SK-N-MC (cell line): ENCODE measurements around the gene BARX1.

Experiments used
- DNase-seq: peaks from one replicate; pipeline ENCODE4 v3.0.0-alpha.2; 2011; ENCODE audit warnings: low read depth, low spot score
- H3K27ac ChIP-seq: fragments of 200-600 bp; sonication (generic); 2 replicates; pipeline ENCODE4 v1.5.1; 2016; ENCODE audit warnings: mixed run types
- H3K36me3 ChIP-seq: fragments of 200-600 bp; sonication (generic); 2 replicates; pipeline ENCODE4 v1.6.1; 2017; ENCODE audit warnings: antibody characterized with exemption, low read length, mixed read lengths; ENCODE audit not compliant: insufficient read depth
- H3K4me3 ChIP-seq: fragments of 200-600 bp; sonication (generic); 2 replicates; pipeline ENCODE4 v1.5.1; 2016
- H3K9ac ChIP-seq: fragments of 200-600 bp; sonication (generic); 2 replicates; pipeline ENCODE4 v1.8.0; 2017; ENCODE audit warnings: mixed run types, mixed read lengths; ENCODE audit not compliant: insufficient read length
- H3K9me3 ChIP-seq: fragments of 200-600 bp; sonication (generic); 2 replicates; pipeline ENCODE4 v1.6.1; 2017; ENCODE audit warnings: low read depth, mild to moderate bottlenecking, antibody characterized with exemption, low read length, moderate library complexity, mixed read lengths
- EZH2 ChIP-seq: fragments of 200-600 bp; sonication (generic); IDR thresholded peaks from one replicate; pipeline ENCODE4 v1.6.1; 2017; ENCODE audit warnings: antibody characterized with exemption
- FOXP2 ChIP-seq: optimal IDR thresholded peaks from 2 replicates; pipeline ENCODE3; 2011; ENCODE audit warnings: mild to moderate bottlenecking, moderate library complexity; ENCODE audit not compliant: insufficient read depth; ENCODE audit errors: extremely low read length, control extremely low read depth
- POLR2AphosphoS5 ChIP-seq: IDR thresholded peaks from 2 replicates; pipeline ENCODE4 v1.6.1; 2012; ENCODE audit warnings: mild to moderate bottlenecking, low read depth, low read length, borderline replicate concordance

BARX1 gene

DNA sequence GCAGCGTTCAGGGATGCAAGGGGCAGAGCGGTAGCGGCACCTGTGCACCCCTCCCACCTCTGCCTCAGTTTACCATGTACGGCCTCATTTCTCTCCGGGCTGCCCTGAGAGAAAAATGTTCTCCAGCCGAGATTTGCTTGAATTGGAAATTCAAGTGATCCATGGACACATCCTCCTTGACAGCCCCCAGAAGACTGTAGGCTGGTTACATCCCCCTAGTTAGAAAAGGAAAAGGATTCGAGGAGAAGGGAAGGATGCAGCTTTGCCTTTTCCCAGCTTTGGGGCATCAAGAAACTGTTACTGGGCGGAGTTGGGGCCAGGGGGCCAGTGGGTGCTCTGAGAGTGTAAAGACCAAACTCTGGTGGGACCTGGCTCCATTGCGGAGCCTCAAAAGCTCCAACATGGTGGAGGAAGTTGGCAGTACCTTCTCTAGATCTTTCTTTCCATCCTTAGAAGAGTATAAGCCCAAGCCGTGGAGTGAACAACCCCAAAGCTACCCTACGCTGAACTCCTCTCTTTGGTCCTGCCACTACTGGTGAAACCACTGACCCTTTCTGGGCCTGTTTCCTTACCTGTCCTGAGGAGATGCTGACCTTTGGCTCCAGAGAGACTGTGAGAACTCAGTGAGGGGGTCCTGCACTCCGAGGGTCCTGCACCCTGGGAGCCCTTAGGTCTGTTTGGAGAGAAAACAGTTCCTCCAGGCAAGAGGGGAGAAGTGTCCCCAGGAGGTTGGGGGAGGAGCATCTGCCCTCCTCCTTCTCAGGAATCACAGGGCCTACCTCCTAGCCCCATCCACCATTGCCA, 1.0 kb upstream of the BARX1 start:
- Histone ChIP-seq H3K4me3 (peak overlapping the region; percentile 76), H3K27ac (no peak overlapping the region), H3K9me3 (no peaks in the 10 kb centered on the region), H3K9ac (no peak overlapping the region), H3K36me3 (no peaks in the 10 kb centered on the region)
- no peak for DNase-seq
- TF ChIP-seq EZH2 (no peak), POLR2AphosphoS5 (no peak), FOXP2 (no peak)

DNA sequence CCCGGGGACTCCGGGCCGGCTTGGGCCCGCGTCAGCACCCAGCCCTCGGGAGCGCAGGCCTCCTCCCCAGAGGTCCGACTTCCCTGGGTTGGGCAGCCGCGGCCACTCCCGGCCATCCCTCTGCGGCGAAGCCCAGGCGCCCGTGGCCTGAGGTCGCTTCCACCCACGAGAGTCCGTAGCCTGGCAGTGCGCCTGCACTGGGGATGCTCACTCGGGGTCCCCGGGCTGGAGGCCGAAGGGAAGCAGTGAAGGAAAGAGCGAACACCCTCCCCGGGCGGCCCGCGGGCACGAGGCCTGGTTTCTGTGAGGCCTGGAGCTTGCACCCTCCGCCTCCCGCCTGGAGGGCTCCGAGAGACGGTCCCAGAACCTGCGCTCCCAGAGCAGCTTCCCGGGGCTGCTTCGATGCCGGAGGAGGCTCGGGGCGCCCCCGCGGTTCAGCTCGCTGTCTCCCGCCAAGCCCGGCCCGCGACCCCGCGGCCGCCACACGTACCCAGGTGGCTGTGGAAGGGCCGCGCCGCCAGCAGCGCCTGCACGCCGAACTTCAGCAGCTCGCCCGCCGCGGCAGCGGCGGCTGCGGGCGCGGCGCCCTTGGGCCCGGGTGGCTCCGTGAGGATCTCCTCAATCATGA, 607 bp downstream of the BARX1 start:
- no peak for DNase-seq
- Histone ChIP-seq H3K27ac (no peak overlapping the region), H3K4me3 (peak overlapping the region; percentile 65), H3K9me3 (no peaks in the 10 kb centered on the region), H3K36me3 (no peaks in the 10 kb centered on the region), H3K9ac (no peak overlapping the region)
- TF ChIP-seq EZH2 (no peak), FOXP2 (no peak), POLR2AphosphoS5 (no peak)

DNA sequence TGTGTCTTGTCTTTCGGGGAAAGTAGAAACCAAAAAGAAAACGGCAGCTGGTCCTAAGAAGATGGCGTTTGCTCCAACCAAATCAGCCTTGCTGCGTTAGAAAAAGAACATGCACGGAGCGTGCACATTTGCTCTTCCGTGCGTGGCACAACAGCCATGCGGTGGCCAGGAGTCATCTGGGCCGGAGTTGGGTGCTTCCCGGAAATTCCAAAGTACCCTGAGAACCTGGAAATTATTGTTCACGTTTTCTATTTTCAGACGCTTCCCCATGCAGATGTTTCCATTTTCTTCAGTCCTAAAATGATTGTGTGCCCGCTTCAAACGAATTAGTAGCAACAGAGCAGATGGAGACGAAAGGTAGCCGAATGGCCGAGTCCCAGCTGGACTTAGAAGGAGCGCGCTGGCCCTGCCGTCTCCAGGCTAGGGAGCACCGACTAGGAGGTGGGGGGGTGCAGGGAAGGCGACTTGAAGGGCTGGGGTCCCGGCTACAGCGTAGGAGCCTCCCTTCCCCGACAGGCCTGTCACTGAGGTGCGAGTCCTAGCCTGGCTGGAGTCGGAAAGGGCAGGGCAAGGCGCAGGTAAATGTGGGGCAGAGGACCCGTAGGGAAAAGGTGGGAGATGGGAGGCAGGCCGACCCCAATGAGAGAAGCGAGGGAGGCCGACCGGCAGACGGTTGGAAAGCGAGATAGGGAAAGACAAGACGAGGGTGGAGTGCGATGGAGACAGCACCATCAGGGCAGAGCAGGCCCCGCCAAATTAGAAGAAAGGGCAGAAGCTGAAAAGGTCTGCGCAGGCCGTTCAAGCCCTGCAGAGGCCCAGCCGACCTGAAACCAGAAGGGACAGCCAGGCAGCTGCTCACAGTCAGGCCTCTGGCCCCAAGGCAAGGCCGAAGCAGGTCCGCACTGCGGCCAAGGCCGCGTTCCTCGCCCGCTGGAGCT, 1.4 kb downstream of the BARX1 start:
- no peaks in the 10 kb centered on the region for H3K9me3 ChIP-seq
- H3K9ac ChIP-seq, result no peak overlapping the region
- DNase-seq, result no peak
- no peak for TF ChIP-seq FOXP2
- TF ChIP-seq EZH2, result no peak
- TF ChIP-seq POLR2AphosphoS5, result no peak
- H3K36me3 ChIP-seq, result no peaks in the 10 kb centered on the region
- H3K27ac ChIP-seq, result no peak overlapping the region
- peak overlapping the region; percentile 65 for H3K4me3 ChIP-seq

DNA sequence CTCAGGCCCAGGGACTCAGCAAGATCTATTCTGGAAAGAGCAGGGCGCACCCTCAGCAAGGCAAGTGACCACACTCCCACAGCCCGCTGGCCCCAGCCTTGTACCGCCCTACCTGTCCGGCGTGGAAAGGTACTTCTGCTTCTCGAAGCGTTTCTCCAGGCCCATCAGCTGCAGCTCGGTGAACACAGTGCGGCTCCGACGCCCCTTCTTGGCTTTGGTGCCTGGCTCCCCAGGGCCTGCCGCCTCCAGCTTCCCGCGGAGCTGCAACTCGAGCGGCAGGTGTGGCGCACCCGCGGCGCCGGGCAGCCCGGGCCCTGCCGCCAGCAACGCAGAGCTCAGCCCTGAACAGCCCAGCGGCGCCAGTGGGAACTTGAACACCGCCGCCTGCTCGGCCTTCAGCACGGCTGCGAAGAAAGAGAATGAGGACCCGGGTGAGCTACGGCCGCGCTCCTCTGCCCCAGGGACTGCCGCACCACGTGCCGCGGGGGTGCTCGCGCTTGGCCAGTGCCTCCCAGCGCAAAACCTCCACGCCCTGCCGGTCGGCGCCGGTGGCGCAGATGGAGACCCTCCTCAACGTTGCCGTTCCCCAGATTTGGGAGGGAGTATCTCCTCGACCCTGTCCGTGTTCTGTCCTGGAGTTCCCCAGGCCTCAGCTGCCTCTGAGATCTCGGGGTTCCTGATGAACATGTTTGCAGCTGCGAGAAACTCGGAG, 2.2 kb downstream of the BARX1 start:
- Histone ChIP-seq H3K9ac (no peak overlapping the region), H3K4me3 (no peak overlapping the region), H3K27ac (no peak overlapping the region), H3K9me3 (no peaks in the 10 kb centered on the region), H3K36me3 (no peaks in the 10 kb centered on the region)
- no peak for TF ChIP-seq EZH2
- no peak for TF ChIP-seq POLR2AphosphoS5
- TF ChIP-seq FOXP2, result no peak
- DNase-seq, result no peak

DNA sequence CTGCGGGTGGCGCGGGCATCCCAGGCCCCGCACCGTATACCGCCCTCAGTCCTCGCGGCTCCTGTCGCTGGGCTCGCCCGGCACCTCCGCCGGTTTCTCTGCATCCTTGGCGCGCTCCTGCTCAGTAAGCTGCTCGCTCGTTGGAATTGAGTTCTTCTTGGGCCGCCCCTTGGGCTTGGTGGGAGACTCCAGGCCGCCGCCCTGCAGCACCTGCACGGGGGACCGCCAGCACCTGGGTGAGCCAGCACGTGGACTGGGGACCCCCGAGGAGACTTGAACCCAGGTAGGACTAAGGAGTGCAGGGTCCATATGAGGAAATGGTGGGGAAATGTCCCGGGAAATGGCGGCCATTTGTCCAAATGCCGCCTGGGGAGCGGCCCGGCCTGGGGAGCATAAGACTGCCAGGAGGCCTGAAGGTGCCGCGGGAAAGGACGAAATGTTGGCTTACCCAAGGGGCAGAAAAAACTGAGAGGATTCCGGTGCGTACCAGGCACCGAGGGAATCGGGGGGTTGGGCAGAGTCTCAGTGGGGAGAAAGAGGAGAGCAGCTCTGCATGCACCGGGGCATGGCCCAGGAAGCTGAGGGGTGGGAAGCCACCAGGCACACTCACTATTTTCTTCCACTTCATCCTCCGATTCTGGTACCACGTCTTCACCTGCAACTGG, 2.9 kb downstream of the BARX1 start:
- no peak for TF ChIP-seq POLR2AphosphoS5
- no peak overlapping the region for H3K4me3 ChIP-seq
- H3K9ac ChIP-seq, result no peak overlapping the region
- no peak overlapping the region for H3K27ac ChIP-seq
- no peaks in the 10 kb centered on the region for H3K36me3 ChIP-seq
- DNase-seq, result no peak
- H3K9me3 ChIP-seq, result no peaks in the 10 kb centered on the region

DNA sequence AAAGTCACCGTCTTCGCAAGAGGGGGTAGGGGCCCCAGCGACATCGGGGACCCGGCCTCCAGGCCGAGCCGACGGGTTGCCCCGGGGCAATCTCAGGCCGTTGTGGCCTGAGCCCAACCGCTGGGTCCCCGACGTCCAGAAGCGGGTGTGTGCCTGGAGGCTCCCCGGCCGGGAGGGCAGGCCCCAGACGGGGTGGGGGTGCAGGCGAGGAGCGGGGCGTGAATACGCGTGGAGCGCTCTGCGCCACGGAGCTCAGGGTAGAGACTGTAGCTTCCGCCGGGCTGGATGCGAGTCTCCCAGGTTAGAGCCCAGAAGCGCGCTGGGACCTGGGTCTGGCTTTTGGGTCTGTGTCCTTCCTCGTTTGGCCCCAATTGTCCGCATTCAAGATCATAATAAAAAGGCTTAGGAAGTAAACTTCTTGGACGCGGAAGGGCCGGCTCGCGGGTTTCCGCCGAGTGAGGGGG, 3.5 kb downstream of the BARX1 start:
- Histone ChIP-seq H3K36me3 (no peaks in the 10 kb centered on the region), H3K27ac (no peak overlapping the region), H3K9me3 (no peaks in the 10 kb centered on the region), H3K9ac (no peak overlapping the region), H3K4me3 (peak overlapping the region; percentile 60)
- TF ChIP-seq POLR2AphosphoS5 (no peak), EZH2 (peak; percentile 25), FOXP2 (no peak)
- no peak for DNase-seq

DNA sequence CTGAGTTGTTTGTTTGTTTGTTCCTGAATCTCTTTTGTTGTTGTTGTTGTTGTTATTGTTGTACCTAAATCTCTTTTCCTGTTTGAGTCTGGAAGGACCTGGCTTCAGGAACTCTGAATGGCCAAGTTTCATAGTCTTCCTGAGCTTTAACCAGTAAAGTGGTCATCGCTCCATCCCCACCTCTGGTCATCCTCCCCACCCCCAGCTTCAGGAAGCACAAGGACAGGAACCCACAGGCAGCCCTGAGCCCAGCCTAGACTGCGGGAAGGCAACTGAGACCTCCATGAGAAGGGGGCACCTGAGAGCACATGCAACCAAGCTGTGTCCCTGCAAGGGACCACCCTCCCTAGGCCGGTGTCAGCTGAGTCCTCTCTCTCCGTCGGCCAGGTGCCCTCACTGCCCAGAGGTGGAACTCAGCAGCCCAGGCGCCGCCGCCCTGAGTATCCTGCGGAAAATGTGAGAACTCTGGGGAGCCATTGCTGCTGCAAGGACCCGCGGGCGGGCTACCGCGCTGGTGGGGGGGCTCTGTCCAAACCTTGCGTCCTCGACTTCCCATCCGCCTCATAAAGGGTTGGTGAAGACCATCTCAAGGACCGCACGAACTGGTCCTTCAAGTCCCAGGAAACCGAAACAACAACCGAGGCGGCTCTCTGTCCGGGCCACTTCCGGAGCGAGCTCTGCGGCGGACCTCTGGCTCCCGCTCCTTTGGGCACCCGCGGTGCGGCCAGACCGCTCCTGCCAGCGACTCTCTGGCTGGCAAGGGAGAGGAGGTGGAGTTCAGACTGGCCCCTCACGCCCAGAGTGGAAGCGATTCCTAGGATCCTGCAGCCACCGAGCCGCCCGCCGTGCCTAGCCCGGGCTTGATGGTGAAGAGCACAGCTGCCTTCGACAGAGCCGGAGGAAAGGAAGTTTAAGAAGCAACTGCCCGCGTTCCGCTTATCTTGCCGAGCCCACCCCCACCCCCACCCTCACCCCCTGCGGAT, 4.2 kb downstream of the BARX1 start:
- Histone ChIP-seq H3K36me3 (no peaks in the 10 kb centered on the region), H3K4me3 (peak overlapping the region; percentile 60), H3K9ac (no peak overlapping the region), H3K9me3 (no peaks in the 10 kb centered on the region), H3K27ac (no peak overlapping the region)
- no peak for DNase-seq
- peak; percentile 22 for TF ChIP-seq EZH2
- TF ChIP-seq POLR2AphosphoS5, result no peak
